Ovary (tissue), 9 donors: ENCODE results near the gene CENPP. TPM values are rescaled to one million over a fixed set of nuclear protein-coding genes. Genes with fewer than 3 reads are reported as not detected.

ENCODE experiments used
- DNase-seq, 5 donors: peaks; one replicate each; pipeline ENCODE4 v3.0.0-alpha.2; 2019 to 2020
- H3K27ac ChIP-seq, 2 donors: fragments of 200-600 bp; one replicate each; pipeline versions ENCODE4 v1.5.1 to v1.8.0; 2019 to 2022
- H3K27me3 ChIP-seq: fragments of 200-600 bp; one replicate; pipeline ENCODE4 v1.8.0; 2022
- H3K36me3 ChIP-seq: fragments of 200-600 bp; sonication (generic); one replicate; pipeline ENCODE4 v1.5.1; 2019
- H3K4me1 ChIP-seq: one replicate; pipeline ENCODE4 v1.8.1; 2013; ENCODE audit warnings: mild to moderate bottlenecking, moderate library complexity; ENCODE audit not compliant: insufficient read depth
- H3K4me3 ChIP-seq: fragments of 200-600 bp; sonication (generic); one replicate; pipeline ENCODE4 v1.5.1; 2017
- H3K9me3 ChIP-seq, 2 donors: fragments of 200-600 bp in 1 of 2; sonication (generic) in 1 of 2; one replicate each; pipeline versions ENCODE4 v1.5.1 to v1.8.1; 2013 to 2019; ENCODE audit warnings: mild to moderate bottlenecking in 1 of 2, moderate library complexity in 1 of 2
- EP300 ChIP-seq: sonication (generic); formaldehyde crosslinking; IDR thresholded peaks from one replicate; pipeline ENCODE4 v1.6.1; 2017; ENCODE audit warnings: antibody characterized with exemption
- POLR2A ChIP-seq: fragments of 450-650 bp; IDR thresholded peaks from one replicate; pipeline ENCODE4 v1.6.1; 2017; ENCODE audit warnings: antibody characterized with exemption, mild to moderate bottlenecking, moderate library complexity
- WGBS, 3 donors: extraction: QIAGEN DNeasy Blood & Tissue Kit in 1 of 3; methylation state at CpG; one replicate each; pipeline versions ENCODE4 v1.1.5 to v1.1.7; 2013 to 2017; 5-methylcytosine and 5-hydroxymethylcytosine counted together
- intact Hi-C, 4 donors: fragments of 100-400 bp; cut with DNase I; formaldehyde crosslinking; loops; one replicate each; pipeline versions ENCODE4 v1.11.0 to v1.15.1; 2022 to 2023
- polyA plus RNA-seq, 2 donors: library from polyadenylated mRNA; stranded (reverse); fragments of 200-250 nt in 1 of 2; fragments of 350-450 nt in 1 of 2; fragmentation: Illumina TruSeq in 1 of 2; extraction: RNeasy Lipid Tissue Mini Kit (QIAGEN cat#74804) in 1 of 2; gene quantifications; one replicate each; pipeline ENCODE4 v1.2.3, GENCODE V29; 2013 to 2014
- total RNA-seq, 7 donors: library from RNA; depleted of rRNA in 2 of 7; stranded (reverse); fragments of >200 nt in 2 of 7; fragmentation: NEBNext Ultra II Directional in 3 of 7; extraction: Animal tissue kit (Norgen Biotek cat#: 25700) in 3 of 7; gene quantifications; one replicate each; pipeline versions ENCODE4 v1.1.0 to v1.2.4, GENCODE V29; 2016 to 2023
- TF ChIP-seq, protein P1 (sequence below), 3 donors: fragments of 450-650 bp in 2 of 3; fragments of 200-600 bp in 1 of 3; IDR thresholded peaks; one replicate each; pipeline versions ENCODE4 v1.5.1 to v1.8.0; 2016 to 2022; ENCODE audit warnings: antibody characterized with exemption in 3 of 3, mild to moderate bottlenecking in 1 of 3
- donor health status: DM: no; HTN: no; CAD: no; lungs with moderate emphysema.
- donor health status: DM: no; HTN: no; CAD: no.
- donor health status: Bipolar disorder and iron deficiency.
- donor health status: DM: yes; HTN: yes; CAD: no.
- donor health status: DM: no; HTN: no; CAD: no.
- donor health status: DM: yes; HTN: yes; CAD: no.

Gene CENPP
- total and polyA plus RNA-seq, 9 donors, result 1.4 to 9.5 (median 5.8) TPM

DNA sequence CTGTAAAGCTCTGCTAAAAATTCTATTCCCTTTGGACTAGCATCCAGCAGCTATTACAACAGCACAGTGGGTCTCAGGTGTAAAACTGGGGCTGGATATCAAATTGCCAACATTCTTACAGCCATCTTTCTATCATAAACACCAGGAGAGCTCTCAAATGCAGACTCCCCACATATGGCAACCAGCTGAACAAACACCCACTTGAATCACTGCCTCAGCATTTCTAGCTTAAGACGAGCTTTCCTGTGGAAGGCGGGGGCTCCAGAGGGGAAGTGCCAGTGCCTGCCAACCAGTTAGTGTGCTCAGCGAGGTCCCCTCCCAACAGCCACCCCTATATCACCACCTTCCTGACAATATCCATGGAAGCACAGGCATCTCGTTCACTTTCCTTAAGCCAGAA, 282.0 kb downstream of the CENPP start:
- Histone ChIP-seq H3K27me3 (no peaks in the 10 kb centered on the region), H3K36me3 (no peaks in the 10 kb centered on the region), H3K9me3 (no peaks in the 10 kb centered on the region), H3K4me1 (peaks cover 10% of the 10 kb centered on the region), H3K27ac (no peak overlapping the region), H3K4me3 (no peak overlapping the region)
- TF ChIP-seq, protein P1, sequence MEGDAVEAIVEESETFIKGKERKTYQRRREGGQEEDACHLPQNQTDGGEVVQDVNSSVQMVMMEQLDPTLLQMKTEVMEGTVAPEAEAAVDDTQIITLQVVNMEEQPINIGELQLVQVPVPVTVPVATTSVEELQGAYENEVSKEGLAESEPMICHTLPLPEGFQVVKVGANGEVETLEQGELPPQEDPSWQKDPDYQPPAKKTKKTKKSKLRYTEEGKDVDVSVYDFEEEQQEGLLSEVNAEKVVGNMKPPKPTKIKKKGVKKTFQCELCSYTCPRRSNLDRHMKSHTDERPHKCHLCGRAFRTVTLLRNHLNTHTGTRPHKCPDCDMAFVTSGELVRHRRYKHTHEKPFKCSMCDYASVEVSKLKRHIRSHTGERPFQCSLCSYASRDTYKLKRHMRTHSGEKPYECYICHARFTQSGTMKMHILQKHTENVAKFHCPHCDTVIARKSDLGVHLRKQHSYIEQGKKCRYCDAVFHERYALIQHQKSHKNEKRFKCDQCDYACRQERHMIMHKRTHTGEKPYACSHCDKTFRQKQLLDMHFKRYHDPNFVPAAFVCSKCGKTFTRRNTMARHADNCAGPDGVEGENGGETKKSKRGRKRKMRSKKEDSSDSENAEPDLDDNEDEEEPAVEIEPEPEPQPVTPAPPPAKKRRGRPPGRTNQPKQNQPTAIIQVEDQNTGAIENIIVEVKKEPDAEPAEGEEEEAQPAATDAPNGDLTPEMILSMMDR (IDR thresholded peaks at IDR 0.05), result no peak
- TF ChIP-seq POLR2A, result no peak
- no peak for TF ChIP-seq EP300
- intact Hi-C loops, result no loop called here
- 48 to 53% (median 49%) methylated on average over 4 of the region's 4 CpGs for WGBS, 3 donors
- no peak for DNase-seq

DNA sequence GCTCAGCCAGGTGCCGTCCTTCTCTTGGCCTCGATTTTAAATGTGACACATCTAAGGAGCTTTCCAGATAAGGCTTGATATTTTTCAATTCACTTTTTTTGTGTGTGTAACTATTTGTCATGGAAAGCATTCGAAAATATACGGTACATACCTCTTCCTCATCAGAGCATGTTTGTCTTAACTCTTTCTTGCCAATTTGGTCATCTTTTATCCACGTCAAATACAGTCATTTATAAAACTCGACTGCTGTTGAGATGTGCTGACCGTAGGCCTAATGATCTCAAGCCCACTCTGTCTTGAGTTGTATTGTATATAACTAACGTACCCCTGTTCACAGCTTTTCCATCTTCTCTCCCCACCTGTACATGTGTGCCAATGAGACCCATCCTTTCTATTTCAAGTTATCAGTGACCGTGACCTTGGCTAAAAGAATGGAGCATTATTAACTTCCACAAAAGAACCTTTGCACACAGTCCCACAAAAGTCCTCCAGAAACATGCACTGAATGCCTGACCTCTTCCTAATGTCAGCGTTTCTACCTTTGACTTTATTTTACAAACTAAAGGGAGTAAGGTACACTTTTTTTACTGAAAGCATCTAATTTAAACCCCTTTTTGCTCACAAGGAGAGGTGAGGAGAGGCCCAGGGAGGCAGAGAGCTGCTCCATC, 282.6 kb downstream of the CENPP start:
- no peak overlapping the region for H3K27ac ChIP-seq
- no peaks in the 10 kb centered on the region for H3K36me3 ChIP-seq
- WGBS, 3 donors, result 58 to 66% (median 59%) methylated on average over 10 of the region's 10 CpGs
- no peaks in the 10 kb centered on the region for H3K27me3 ChIP-seq
- H3K4me1 ChIP-seq, result peaks cover 11% of the 10 kb centered on the region
- no peaks in the 10 kb centered on the region for H3K9me3 ChIP-seq
- DNase-seq, result no peak
- H3K4me3 ChIP-seq, result no peak overlapping the region
- intact Hi-C loops, result no loop called here
- TF ChIP-seq POLR2A (no peak), EP300 (no peak)
- TF ChIP-seq, protein P1 (IDR thresholded peaks at IDR 0.05), result no peak

DNA sequence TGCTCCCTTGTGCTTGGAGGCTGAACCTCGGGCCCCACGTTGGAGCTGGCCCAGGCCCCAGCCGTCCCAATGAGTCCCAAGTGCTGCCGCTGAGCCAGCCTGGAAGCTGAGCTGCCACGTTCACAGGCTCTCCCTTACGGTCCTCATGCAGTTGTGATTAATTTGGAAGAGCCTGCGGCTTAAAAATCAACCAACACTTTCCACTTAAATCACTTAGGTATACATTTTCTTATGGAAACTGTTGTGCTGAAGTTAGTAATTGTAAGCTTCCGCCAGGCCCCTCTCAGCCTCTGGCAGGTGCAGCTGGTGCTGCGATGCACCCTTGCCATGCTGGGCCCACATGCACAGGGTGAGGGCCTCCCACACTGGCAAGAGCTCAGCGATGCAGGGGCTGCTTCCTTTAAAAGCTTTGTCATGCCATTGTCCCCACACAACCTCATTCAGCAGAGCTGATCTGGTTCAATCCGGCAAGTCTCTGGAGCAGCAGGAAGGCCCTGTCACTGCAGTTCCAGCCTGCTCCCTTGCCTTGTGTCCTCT, 283.2 kb downstream of the CENPP start:
- no peak overlapping the region for H3K4me3 ChIP-seq
- no peaks in the 10 kb centered on the region for H3K9me3 ChIP-seq
- TF ChIP-seq, protein P1 (IDR thresholded peaks at IDR 0.05), result no peak
- no peak for TF ChIP-seq POLR2A
- TF ChIP-seq EP300, result no peak
- peaks cover 12% of the 10 kb centered on the region for H3K4me1 ChIP-seq
- DNase-seq, result no peak
- WGBS, 3 donors, result 55 to 74% (median 67%) methylated on average over 11 of the region's 11 CpGs
- intact Hi-C loops, result no loop called here
- H3K36me3 ChIP-seq, result no peaks in the 10 kb centered on the region
- no peak overlapping the region for H3K27ac ChIP-seq
- no peaks in the 10 kb centered on the region for H3K27me3 ChIP-seq

DNA sequence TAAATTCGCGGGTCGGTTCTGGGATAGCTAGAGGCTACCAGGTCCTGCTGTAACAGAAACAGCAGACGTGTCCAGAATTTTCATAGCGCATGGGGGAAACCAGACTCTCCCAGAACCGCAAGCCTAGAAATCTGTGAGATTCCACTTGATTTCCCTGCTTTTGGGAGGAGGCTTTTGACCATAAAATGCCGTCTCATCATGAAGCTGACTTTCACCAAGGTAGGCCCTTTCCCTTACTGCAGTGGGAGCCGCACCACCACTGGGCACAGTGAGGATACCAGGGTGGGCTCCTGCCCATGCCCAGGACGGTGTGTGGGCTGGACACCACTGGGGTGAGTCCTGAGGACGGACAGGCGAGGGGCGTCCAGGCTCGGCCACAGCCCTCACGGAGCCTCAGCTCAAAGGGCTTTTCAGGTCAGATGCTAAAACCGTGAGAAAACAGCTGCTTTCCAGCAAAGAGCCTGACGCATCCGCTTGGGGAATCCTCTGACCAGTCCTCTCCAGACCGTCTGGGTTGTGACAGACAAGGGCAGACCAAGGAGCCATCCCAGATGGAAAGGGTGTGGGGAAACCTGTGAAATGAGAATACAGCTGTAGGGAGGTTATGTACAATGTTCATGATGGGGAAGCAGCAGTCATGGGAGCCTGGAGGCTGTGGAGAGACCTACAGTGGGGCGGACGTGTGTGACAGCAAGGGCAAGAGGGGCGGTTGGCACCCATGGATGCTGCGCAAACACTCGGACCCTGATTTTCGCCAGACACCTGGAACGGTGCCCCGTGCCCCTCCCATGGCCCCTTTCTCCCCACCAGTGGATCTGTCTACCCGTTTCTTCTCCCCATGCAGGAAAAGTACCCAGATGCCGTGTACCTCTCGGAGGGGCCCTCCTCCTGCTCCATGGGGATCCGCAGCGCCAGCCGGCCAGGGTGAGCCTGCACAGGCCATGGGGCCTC, 285.0 kb downstream of the CENPP start:
- peak in 1 of 5 donors; percentile 49 for DNase-seq
- H3K36me3 ChIP-seq, result no peaks in the 10 kb centered on the region
- H3K4me1 ChIP-seq, result peaks cover 24% of the 10 kb centered on the region
- H3K27ac ChIP-seq, result no peak overlapping the region
- H3K9me3 ChIP-seq, result no peaks in the 10 kb centered on the region
- intact Hi-C loops, result no loop called here
- no peaks in the 10 kb centered on the region for H3K27me3 ChIP-seq
- 67 to 74% (median 68%) methylated on average over 31 to 32 of the region's 32 CpGs for WGBS, 3 donors
- no peak overlapping the region for H3K4me3 ChIP-seq
- TF ChIP-seq, protein P1 (IDR thresholded peaks at IDR 0.05), result no peak
- TF ChIP-seq EP300 (no peak), POLR2A (no peak)
